Memory B cell (primary cell): Measurements from ENCODE around the gene CDK11A.
"Not testable (repeated sequence)": the region's sequence is repeated elsewhere in the genome, so short reads cannot be mapped to it uniquely, and the experiment has no call there.

ENCODE experiments used
- ATAC-seq: fragments of 150-1000 bp; cut with Tn5 transposase; 2 replicates; pipeline ENCODE4 v1.10.0; 2021; ENCODE audit warnings: low read depth, mild to moderate bottlenecking, moderate library complexity
- DNase-seq, 2 donors: peaks; one replicate each; pipeline ENCODE4 v3.0.0; 2022; ENCODE audit warnings: low spot score in 2 of 2
- H3K27ac Mint-ChIP-seq: one replicate; pipeline ENCODE4 v1.8.0; 2022; ENCODE audit warnings: mild to moderate bottlenecking, moderate library complexity, mixed read lengths
- H3K27me3 Mint-ChIP-seq: one replicate; pipeline ENCODE4 v1.8.0; 2022; ENCODE audit warnings: mixed read lengths
- H3K36me3 Mint-ChIP-seq: one replicate; pipeline ENCODE4 v1.8.0; 2022; ENCODE audit warnings: mild to moderate bottlenecking, mixed read lengths
- H3K4me1 Mint-ChIP-seq: one replicate; pipeline ENCODE4 v1.8.0; 2022; ENCODE audit warnings: mixed read lengths
- H3K4me3 Mint-ChIP-seq: one replicate; pipeline ENCODE4 v1.8.0; 2022; ENCODE audit warnings: mild to moderate bottlenecking, moderate library complexity, mixed read lengths
- H3K9me3 Mint-ChIP-seq: one replicate; pipeline ENCODE4 v1.8.0; 2022; ENCODE audit warnings: mixed read lengths

CDK11A gene

GRCh38 chr1:1724035-1724864, at the start of gene CDK11A:
CDK11A (minus strand) TSS chr1:1724357; CDS start chr1:1722818, 1,539 bp downstream.
- H3K27ac Mint-ChIP-seq: peak within 1 kb of the TSS; percentile 89
- DNase-seq: peak; percentile 92 to 93
- H3K9me3 Mint-ChIP-seq, H3K27me3 Mint-ChIP-seq, H3K4me1 Mint-ChIP-seq, H3K36me3 Mint-ChIP-seq: not testable (repeated sequence)
- peak within 1 kb of the TSS; percentile 94 for H3K4me3 Mint-ChIP-seq
- peak; percentile 89 for ATAC-seq

- no peak for ATAC-seq
- Mint-ChIP-seq H3K4me3 (no peak overlapping the region), H3K27ac (no peak overlapping the region), H3K36me3 (peaks cover 16% of the 10 kb centered on the region), H3K27me3 (no peaks in the 10 kb centered on the region), H3K4me1 (peaks cover 29% of the 10 kb centered on the region), H3K9me3 (peaks cover 1% of the 10 kb centered on the region)
- no peak for DNase-seq
These were observed 49.7 kb upstream of the CDK11A start for GRCh38 chr1:1773874-1774273.

GRCh38 chr1:1771096-1771495, 46.9 kb upstream of the CDK11A start:
- H3K36me3 Mint-ChIP-seq: peaks cover 18% of the 10 kb centered on the region
- ATAC-seq (no peak), DNase-seq (no peak)
- H3K4me3 Mint-ChIP-seq: no peak overlapping the region
- no peaks in the 10 kb centered on the region for H3K27me3 Mint-ChIP-seq
- peaks cover 21% of the 10 kb centered on the region for H3K4me1 Mint-ChIP-seq
- no peak overlapping the region for H3K27ac Mint-ChIP-seq
- H3K9me3 Mint-ChIP-seq: peaks cover 1% of the 10 kb centered on the region

- Mint-ChIP-seq H3K36me3 (peaks cover 16% of the 10 kb centered on the region), H3K9me3 (peaks cover 1% of the 10 kb centered on the region), H3K27ac (no peak overlapping the region), H3K27me3 (no peaks in the 10 kb centered on the region), H3K4me1 (peaks cover 11% of the 10 kb centered on the region), H3K4me3 (no peak overlapping the region)
- ATAC-seq (no peak), DNase-seq (no peak)
These were observed 45.9 kb upstream of the CDK11A start for GRCh38 chr1:1770102-1770501.

GRCh38 chr1:1768249-1768992, 44.3 kb upstream of the CDK11A start:
- ATAC-seq (no peak), DNase-seq (no peak)
- Mint-ChIP-seq H3K27ac (no peak overlapping the region), H3K9me3 (peaks cover 1% of the 10 kb centered on the region), H3K4me1 (peaks cover 10% of the 10 kb centered on the region), H3K4me3 (no peak overlapping the region), H3K36me3 (peaks cover 18% of the 10 kb centered on the region), H3K27me3 (no peaks in the 10 kb centered on the region)

- peaks cover 5% of the 10 kb centered on the region for H3K4me1 Mint-ChIP-seq
- no peak overlapping the region for H3K27ac Mint-ChIP-seq
- no peaks in the 10 kb centered on the region for H3K9me3 Mint-ChIP-seq
- H3K27me3 Mint-ChIP-seq: no peaks in the 10 kb centered on the region
- H3K36me3 Mint-ChIP-seq: peaks cover 11% of the 10 kb centered on the region
- DNase-seq (no peak), ATAC-seq (no peak)
- H3K4me3 Mint-ChIP-seq: no peak overlapping the region
These were observed 40.8 kb upstream of the CDK11A start for GRCh38 chr1:1764876-1765470.

- H3K27ac Mint-ChIP-seq: no peak overlapping the region
- H3K9me3 Mint-ChIP-seq: no peaks in the 10 kb centered on the region
- no peak overlapping the region for H3K4me3 Mint-ChIP-seq
- H3K36me3 Mint-ChIP-seq: peaks cover 13% of the 10 kb centered on the region
- peaks cover 4% of the 10 kb centered on the region for H3K4me1 Mint-ChIP-seq
- DNase-seq (no peak), ATAC-seq (peak; percentile 52)
- H3K27me3 Mint-ChIP-seq: no peaks in the 10 kb centered on the region
These were observed 39.8 kb upstream of the CDK11A start for GRCh38 chr1:1763657-1764621.

GRCh38 chr1:1761504-1762376, 37.6 kb upstream of the CDK11A start:
- Mint-ChIP-seq H3K36me3 (peaks cover 16% of the 10 kb centered on the region), H3K4me3 (no peak overlapping the region), H3K27me3 (no peaks in the 10 kb centered on the region), H3K9me3 (no peaks in the 10 kb centered on the region), H3K27ac (peak overlapping the region; percentile 31), H3K4me1 (peaks cover 2% of the 10 kb centered on the region)
- no peak for ATAC-seq
- no peak for DNase-seq

- Mint-ChIP-seq H3K27ac (no peak overlapping the region), H3K9me3 (no peaks in the 10 kb centered on the region), H3K36me3 (peaks cover 16% of the 10 kb centered on the region), H3K4me3 (no peak overlapping the region), H3K27me3 (no peaks in the 10 kb centered on the region), H3K4me1 (peaks cover 2% of the 10 kb centered on the region)
- no peak for DNase-seq
- no peak for ATAC-seq
These were observed 36.6 kb upstream of the CDK11A start for GRCh38 chr1:1760715-1761114.

- H3K27ac Mint-ChIP-seq: no peak overlapping the region
- DNase-seq: no peak
- ATAC-seq: no peak
- H3K4me3 Mint-ChIP-seq: no peak overlapping the region
- H3K9me3 Mint-ChIP-seq: no peaks in the 10 kb centered on the region
- H3K4me1 Mint-ChIP-seq: peaks cover 2% of the 10 kb centered on the region
- no peaks in the 10 kb centered on the region for H3K27me3 Mint-ChIP-seq
- peaks cover 16% of the 10 kb centered on the region for H3K36me3 Mint-ChIP-seq
These were observed 36.1 kb upstream of the CDK11A start for GRCh38 chr1:1760345-1760650.

GRCh38 chr1:1759456-1760344, 35.5 kb upstream of the CDK11A start:
- H3K9me3 Mint-ChIP-seq: no peaks in the 10 kb centered on the region
- no peak for ATAC-seq
- H3K27ac Mint-ChIP-seq: no peak overlapping the region
- no peak for DNase-seq
- H3K27me3 Mint-ChIP-seq: no peaks in the 10 kb centered on the region
- no peak overlapping the region for H3K4me3 Mint-ChIP-seq
- H3K36me3 Mint-ChIP-seq: peaks cover 16% of the 10 kb centered on the region
- peaks cover 2% of the 10 kb centered on the region for H3K4me1 Mint-ChIP-seq

GRCh38 chr1:1758692-1759455, 34.7 kb upstream of the CDK11A start:
- peak overlapping the region; percentile 24 for H3K27ac Mint-ChIP-seq

More at GRCh38 chr1:1758692-1759455, 34.7 kb upstream of the CDK11A start:
- no peak for ATAC-seq
- H3K9me3 Mint-ChIP-seq: no peaks in the 10 kb centered on the region
- peaks cover 2% of the 10 kb centered on the region for H3K4me1 Mint-ChIP-seq
- H3K4me3 Mint-ChIP-seq: no peak overlapping the region
- no peak for DNase-seq
- H3K27me3 Mint-ChIP-seq: no peaks in the 10 kb centered on the region
- peaks cover 16% of the 10 kb centered on the region for H3K36me3 Mint-ChIP-seq
